HFFc6 (cell line): ENCODE data around the gene ALDH4A1. TPM values are rescaled to one million over a fixed set of nuclear protein-coding genes. Genes with fewer than 3 reads are reported as not detected.
A peak's percentile ranks its signal among the peaks of the same experiment; 100 is the strongest.

ENCODE experiments used
- DNase-seq: peaks from one replicate; pipeline ENCODE4 v3.0.0-alpha.2; 2018
- H3K27ac Mint-ChIP-seq: 2 replicates; pipeline ENCODE4 v1.8.0; 2020; ENCODE audit warnings: mild to moderate bottlenecking, mixed read lengths
- H3K27me3 Mint-ChIP-seq: 2 replicates; pipeline ENCODE4 v1.8.0; 2021; ENCODE audit warnings: mild to moderate bottlenecking, moderate library complexity, mixed read lengths; ENCODE audit not compliant: insufficient read depth
- H3K36me3 Mint-ChIP-seq: 2 replicates; pipeline ENCODE4 v1.8.0; 2021; ENCODE audit warnings: low read depth, mixed read lengths
- H3K4me1 Mint-ChIP-seq: 2 replicates; pipeline ENCODE4 v1.8.0; 2020; ENCODE audit warnings: low read depth, mixed read lengths
- H3K4me3 Mint-ChIP-seq: 2 replicates; pipeline ENCODE4 v1.8.0; 2020; ENCODE audit warnings: mild to moderate bottlenecking, moderate library complexity, mixed read lengths
- H3K9me3 Mint-ChIP-seq: 2 replicates; pipeline ENCODE4 v1.8.0; 2020; ENCODE audit warnings: mild to moderate bottlenecking, mixed read lengths
- CTCF ChIP-seq: fragments of 200-600 bp; sonication (generic); IDR thresholded peaks from 2 replicates; pipeline ENCODE4 v1.5.0; 2021; ENCODE audit warnings: antibody characterized with exemption, mild to moderate bottlenecking
- total RNA-seq, 6 experiments: library from RNA; stranded (reverse); fragmentation: NEBNext Ultra II Directional; extraction: Animal tissue kit (Norgen Biotek cat#: 25700); gene quantifications; 2 replicates in 1 of 6; 3 replicates in 5 of 6; pipeline ENCODE4 v1.2.3, GENCODE V29; 2021

ALDH4A1 gene
- total RNA-seq, 6 experiments from 2014 or later = 18.3 to 24.1 (median 20.2) TPM

- H3K9me3 Mint-ChIP-seq = no peaks in the 10 kb centered on the region
- peaks cover 2% of the 10 kb centered on the region; the same call in 1 of the 2 replicates for H3K27me3 Mint-ChIP-seq
- peaks cover 17% of the 10 kb centered on the region for H3K4me1 Mint-ChIP-seq
- no peak overlapping the region for H3K4me3 Mint-ChIP-seq
- peaks cover 10% of the 10 kb centered on the region; the same call in 1 of the 2 replicates for H3K36me3 Mint-ChIP-seq
- peak; percentile 95 for TF ChIP-seq CTCF
- H3K27ac Mint-ChIP-seq = no peak overlapping the region
- DNase-seq = peak; percentile 50
Observed at GRCh38 chr1:18883636-18884418, 18.5 kb downstream of the ALDH4A1 start.

DNA sequence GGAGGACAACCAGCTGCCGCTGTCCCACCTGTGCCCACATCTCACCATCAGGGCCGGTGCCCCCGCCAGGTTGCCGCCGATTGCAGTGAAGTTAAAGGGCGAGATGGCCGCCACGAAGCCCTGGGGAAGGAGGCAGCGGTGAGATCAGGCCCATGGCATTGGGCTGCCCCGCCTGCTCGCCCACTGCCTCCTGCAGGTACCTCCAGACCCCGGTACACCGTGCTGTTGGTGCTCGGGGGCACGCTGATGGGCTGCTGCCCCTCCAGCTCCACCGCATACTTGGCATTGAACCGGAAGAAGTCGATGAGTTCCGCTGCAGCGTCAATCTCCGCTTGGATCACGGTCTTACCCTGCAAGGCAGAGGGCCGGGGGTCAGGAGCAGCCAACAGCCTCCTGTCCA, 19.3 kb downstream of the ALDH4A1 start:
- no peak overlapping the region for H3K4me3 Mint-ChIP-seq
- H3K9me3 Mint-ChIP-seq = no peaks in the 10 kb centered on the region
- peaks cover 10% of the 10 kb centered on the region; the same call in 1 of the 2 replicates for H3K36me3 Mint-ChIP-seq
- peaks cover 17% of the 10 kb centered on the region for H3K4me1 Mint-ChIP-seq
- H3K27ac Mint-ChIP-seq = no peak overlapping the region
- DNase-seq = no peak
- peaks cover 3% of the 10 kb centered on the region for H3K27me3 Mint-ChIP-seq
- no peak for TF ChIP-seq CTCF

DNA sequence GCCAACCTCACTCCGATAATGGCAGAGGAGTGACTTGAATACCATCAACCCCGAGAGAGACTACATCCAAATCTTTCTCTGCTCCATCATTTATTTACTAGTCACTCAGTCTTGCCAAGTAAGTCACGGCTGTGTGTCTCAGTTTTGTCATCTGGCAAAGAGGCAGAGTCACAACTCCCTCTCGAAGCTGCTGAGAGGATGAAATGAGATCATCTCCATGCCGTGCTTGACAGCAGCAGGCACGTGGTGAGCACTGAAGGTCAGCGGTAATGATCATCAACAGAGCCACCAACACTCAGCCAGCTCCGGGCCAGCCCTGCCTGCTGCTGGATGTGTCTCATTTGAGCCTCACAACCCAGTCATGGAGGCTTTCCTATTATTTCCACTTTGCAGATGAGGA, 19.9 kb downstream of the ALDH4A1 start:
- Mint-ChIP-seq H3K4me1 (peaks cover 17% of the 10 kb centered on the region), H3K36me3 (peaks cover 10% of the 10 kb centered on the region; the same call in 1 of the 2 replicates), H3K4me3 (no peak overlapping the region), H3K27ac (peak overlapping the region; percentile 27; the same call in 1 of the 2 replicates), H3K9me3 (no peaks in the 10 kb centered on the region), H3K27me3 (peaks cover 2% of the 10 kb centered on the region)
- peak; percentile 53 for DNase-seq
- no peak for TF ChIP-seq CTCF

- Mint-ChIP-seq H3K4me1 (peaks cover 17% of the 10 kb centered on the region), H3K4me3 (no peak overlapping the region), H3K27ac (no peak overlapping the region), H3K27me3 (peaks cover 2% of the 10 kb centered on the region), H3K36me3 (peaks cover 10% of the 10 kb centered on the region; the same call in 1 of the 2 replicates), H3K9me3 (no peaks in the 10 kb centered on the region)
- no peak for DNase-seq
- TF ChIP-seq CTCF = no peak
Observed at GRCh38 chr1:18881642-18882431, 20.5 kb downstream of the ALDH4A1 start.

DNA sequence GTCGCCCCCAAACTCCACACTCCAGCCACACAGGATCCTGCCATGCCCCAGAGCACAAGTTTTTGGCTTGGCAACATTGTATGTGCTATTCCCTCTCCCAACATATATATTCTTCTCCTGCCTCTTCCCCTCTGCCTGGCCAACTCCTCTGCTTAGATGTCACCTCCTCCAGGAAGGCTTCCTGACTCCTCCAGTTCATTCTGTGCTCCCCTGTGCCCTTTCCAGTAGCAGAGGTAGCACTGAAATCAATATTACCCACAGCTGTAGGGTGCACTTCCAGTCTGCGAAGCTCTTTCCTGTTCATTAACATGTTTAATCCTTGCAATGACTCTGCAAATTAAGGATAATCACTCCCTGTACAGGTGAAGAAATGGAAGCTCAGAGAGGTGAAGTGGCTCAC, 21.2 kb downstream of the ALDH4A1 start:
- Mint-ChIP-seq H3K27ac (no peak overlapping the region), H3K4me3 (no peak overlapping the region), H3K4me1 (peaks cover 14% of the 10 kb centered on the region), H3K9me3 (no peaks in the 10 kb centered on the region), H3K36me3 (peaks cover 10% of the 10 kb centered on the region; the same call in 1 of the 2 replicates), H3K27me3 (peaks cover 2% of the 10 kb centered on the region)
- no peak for DNase-seq
- TF ChIP-seq CTCF = no peak
